ENCODE measurements around the gene ARPC2. TPM values are rescaled to one million over a fixed set of nuclear protein-coding genes. Genes with fewer than 3 reads are reported as not detected.

The ARPC2 gene
- polyA plus RNA-seq, 1 donor (not counting 4 experiments of a cell fraction or from before 2014, with no cell fraction given), result 1,121 TPM

- Histone ChIP-seq H3K9ac (ENCODE audit: control insufficient read depth, extremely low read depth, insufficient read depth, low read length) (no peak overlapping the region), H3K36me3 (ENCODE audit: control insufficient read depth in 2 of 2, extremely low read depth in 1 of 2, insufficient read depth in 2 of 2, low read length in 2 of 2) (peaks cover 47 to 64% of the 10 kb centered on the region in 2 experiments), H3K9me3 (ENCODE audit: control insufficient read depth, low read depth, low read length) (no peaks in the 10 kb centered on the region), H4K20me1 (ENCODE audit: control insufficient read depth, extremely low read depth, insufficient read depth, low read length) (peaks cover 8% of the 10 kb centered on the region), H3K27me3 (ENCODE audit: control insufficient read depth, extremely low read depth, insufficient read depth, low read length) (no peaks in the 10 kb centered on the region), H3K9me1 (ENCODE audit: control insufficient read depth, extremely low read depth, insufficient read depth, low read length) (no peaks in the 10 kb centered on the region), H3K4me3 (ENCODE audit: control insufficient read depth in 2 of 3, extremely low read depth in 1 of 3, insufficient read depth in 2 of 3, low read depth in 1 of 3, low read length in 3 of 3) (no peak overlapping the region), H3K4me2 (ENCODE audit: control insufficient read depth, extremely low read depth, insufficient read depth, low read depth, low read length) (no peak overlapping the region), H3K4me1 (ENCODE audit: control insufficient read depth, extremely low read depth, insufficient read depth, low read length) (no peaks in the 10 kb centered on the region), H3K79me2 (ENCODE audit: control insufficient read depth, insufficient read depth, low read length) (peaks cover 43% of the 10 kb centered on the region), H2AFZ (ENCODE audit: control insufficient read depth, low read length) (no peak overlapping the region), H3K27ac (ENCODE audit: control insufficient read depth, insufficient read depth, low read length) (no peak overlapping the region)
- dilution Hi-C loops (cut with MboI; ENCODE audit: extremely low pct_ligation_motif_present, low sequenced_read_pairs), result no loop called here
- TF ChIP-seq CTCF (optimal IDR thresholded peaks at IDR 0.05 in 1 of 3, IDR thresholded peaks at IDR 0.05 in 1 of 3, conservative IDR thresholded peaks at IDR 0.05 in 1 of 3; ENCODE audit: extremely low read depth in 1 of 3, insufficient read depth in 2 of 3, low read length in 3 of 3) (no peak), EZH2 (IDR thresholded peaks at IDR 0.05; ENCODE audit: low read length) (no peak)
- no peak for FAIRE-seq
- DNase-seq (ENCODE audit: low read depth, low spot score), result no peak
These were observed 28.2 kb downstream of the ARPC2 start for GRCh38 chr2:218245214-218245613.

- no peak for FAIRE-seq
- H3K4me1 ChIP-seq (ENCODE audit: control insufficient read depth, extremely low read depth, insufficient read depth, low read length), result no peaks in the 10 kb centered on the region
- H3K9me1 ChIP-seq (ENCODE audit: control insufficient read depth, extremely low read depth, insufficient read depth, low read length), result no peaks in the 10 kb centered on the region
- dilution Hi-C loops (cut with MboI; ENCODE audit: extremely low pct_ligation_motif_present, low sequenced_read_pairs), result no loop called here
- H3K4me3 ChIP-seq (ENCODE audit: control insufficient read depth in 2 of 3, extremely low read depth in 1 of 3, insufficient read depth in 2 of 3, low read depth in 1 of 3, low read length in 3 of 3), result no peak overlapping the region
- no peak overlapping the region for H2AFZ ChIP-seq (ENCODE audit: control insufficient read depth, low read length)
- H3K9me3 ChIP-seq (ENCODE audit: control insufficient read depth, low read depth, low read length), result no peaks in the 10 kb centered on the region
- no peaks in the 10 kb centered on the region for H3K27me3 ChIP-seq (ENCODE audit: control insufficient read depth, extremely low read depth, insufficient read depth, low read length)
- H3K27ac ChIP-seq (ENCODE audit: control insufficient read depth, insufficient read depth, low read length), result no peak overlapping the region
- peaks cover 9% of the 10 kb centered on the region for H4K20me1 ChIP-seq (ENCODE audit: control insufficient read depth, extremely low read depth, insufficient read depth, low read length)
- peaks cover 60 to 70% of the 10 kb centered on the region in 2 experiments for H3K36me3 ChIP-seq (ENCODE audit: control insufficient read depth in 2 of 2, extremely low read depth in 1 of 2, insufficient read depth in 2 of 2, low read length in 2 of 2)
- no peak for DNase-seq (ENCODE audit: low read depth, low spot score)
- no peak overlapping the region for H3K9ac ChIP-seq (ENCODE audit: control insufficient read depth, extremely low read depth, insufficient read depth, low read length)
- H3K79me2 ChIP-seq (ENCODE audit: control insufficient read depth, insufficient read depth, low read length), result peaks cover 18% of the 10 kb centered on the region
- TF ChIP-seq EZH2 (IDR thresholded peaks at IDR 0.05; ENCODE audit: low read length) (no peak), CTCF (optimal IDR thresholded peaks at IDR 0.05 in 1 of 3, IDR thresholded peaks at IDR 0.05 in 1 of 3, conservative IDR thresholded peaks at IDR 0.05 in 1 of 3; ENCODE audit: extremely low read depth in 1 of 3, insufficient read depth in 2 of 3, low read length in 3 of 3) (no peak)
- no peak overlapping the region for H3K4me2 ChIP-seq (ENCODE audit: control insufficient read depth, extremely low read depth, insufficient read depth, low read depth, low read length)
These were observed 32.7 kb downstream of the ARPC2 start for GRCh38 chr2:218249691-218250090.

Data from keratinocyte (primary cell).